Measurements from ENCODE around the gene QKI.

QKI gene

DNA sequence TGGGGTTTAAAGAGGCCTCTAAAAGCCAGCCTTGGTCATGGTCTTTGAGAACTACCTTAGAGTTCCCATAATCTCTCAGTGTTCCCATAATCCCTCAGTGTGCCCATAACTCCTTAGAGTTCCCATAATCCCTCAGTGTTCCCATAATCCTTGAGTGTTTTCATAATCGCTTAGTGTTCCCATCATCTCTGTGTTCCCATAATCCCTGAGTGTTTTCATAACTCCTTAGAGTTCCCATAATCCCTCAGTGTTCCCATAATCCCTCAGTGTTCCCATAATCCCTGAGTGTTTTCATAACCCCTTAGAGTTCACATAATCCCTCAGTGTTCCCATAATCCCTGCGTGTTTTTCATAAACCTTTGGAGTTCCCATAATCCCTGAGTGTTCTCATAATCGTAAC lies 199.2 kb downstream of the QKI start:
- no peak for DNase-seq (ENCODE audit: low read depth in 2 of 2)

GRCh38 chr6:163616452-163616851 lies 201.9 kb downstream of the QKI start:
- DNase-seq (ENCODE audit: low read depth in 2 of 2), result no peak

DNA sequence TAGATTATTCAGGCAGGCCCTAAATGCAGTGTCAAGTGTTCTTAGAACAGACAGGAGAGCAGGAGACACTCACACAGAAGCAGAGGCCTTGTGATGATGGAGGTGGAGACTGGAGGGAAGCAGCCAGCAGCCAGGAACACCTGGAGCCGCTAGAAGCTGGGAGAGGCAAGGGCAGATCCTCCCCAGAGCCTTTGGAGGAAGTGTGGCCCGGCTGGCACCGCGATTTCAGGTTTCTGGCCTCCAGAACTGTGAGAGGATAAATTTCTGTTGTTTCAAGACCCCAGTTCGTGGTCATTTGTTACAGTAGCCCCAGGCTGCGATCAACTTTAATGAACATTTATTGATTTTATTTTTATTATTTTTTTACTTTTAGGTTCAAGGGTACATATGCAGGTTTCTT lies 203.0 kb downstream of the QKI start:
- no peak for DNase-seq (ENCODE audit: low read depth in 2 of 2)

GRCh38 chr6:163620101-163620500 lies 205.6 kb downstream of the QKI start:
- no peak for DNase-seq (ENCODE audit: low read depth in 2 of 2)

- no peak for DNase-seq (ENCODE audit: low read depth in 2 of 2)
Measured at GRCh38 chr6:163620670-163621330, 206.3 kb downstream of the QKI start.

DNA sequence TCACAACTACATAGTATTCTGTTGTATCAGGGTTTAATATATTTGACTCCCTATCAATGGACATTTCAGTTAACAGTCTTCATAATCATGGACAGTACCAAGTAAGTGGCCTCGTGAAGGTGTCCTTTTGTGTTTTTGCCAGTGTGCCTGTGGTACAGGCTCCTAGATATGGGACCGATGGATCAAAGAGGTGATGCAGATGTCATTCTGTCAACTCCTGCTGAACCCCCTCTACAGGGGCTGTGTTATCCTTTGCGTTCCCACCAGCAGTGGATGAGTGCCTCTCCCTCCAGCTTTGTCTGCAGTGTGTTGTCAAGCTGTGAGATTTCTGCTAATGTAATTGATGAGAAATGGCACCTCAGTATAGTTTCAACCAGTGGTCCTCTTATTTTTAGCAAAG lies 210.7 kb downstream of the QKI start:
- DNase-seq (ENCODE audit: low read depth in 2 of 2), result no peak

GRCh38 chr6:163626073-163626867 lies 211.8 kb downstream of the QKI start:
- DNase-seq (ENCODE audit: low read depth in 2 of 2), result no peak

DNA sequence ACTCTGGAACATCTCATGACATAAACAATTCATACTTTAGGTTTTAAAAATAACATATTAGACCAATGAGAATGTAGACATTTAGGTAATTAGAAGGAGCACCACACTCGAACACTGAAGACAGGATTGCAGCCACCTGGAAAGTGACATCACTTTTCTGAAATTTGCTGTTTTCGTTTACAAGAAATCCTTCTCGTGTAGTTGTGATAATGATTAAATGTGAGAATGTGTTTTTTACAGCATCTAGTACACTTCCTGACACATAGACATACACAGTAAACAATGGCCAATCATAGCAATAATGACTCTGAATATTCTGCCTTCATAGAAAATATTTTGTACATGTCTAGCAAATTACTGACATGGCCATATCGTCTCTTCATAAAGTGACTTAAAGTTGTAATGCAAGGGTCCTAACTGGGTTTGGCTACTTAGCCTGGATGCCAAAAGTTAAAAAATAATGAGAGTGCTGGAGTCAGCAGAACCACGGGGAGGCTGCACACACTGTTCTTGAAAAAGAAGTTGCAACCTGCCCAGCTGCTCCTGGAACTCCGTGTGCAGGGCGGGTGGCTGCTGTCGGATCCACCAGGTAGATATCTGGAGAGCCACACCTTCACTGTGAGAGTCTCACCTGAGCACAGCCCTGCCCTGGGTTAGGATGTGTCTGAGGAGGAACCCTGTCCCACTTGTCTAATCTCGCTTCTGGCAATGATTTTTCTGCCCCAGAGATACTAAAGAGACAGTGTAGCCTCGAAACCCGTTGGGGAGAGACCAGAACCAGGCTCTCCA lies 212.9 kb downstream of the QKI start:
- DNase-seq (ENCODE audit: low read depth in 2 of 2), result no peak
